ENCODE data around the gene IL17REL.
A peak's percentile ranks its signal among the peaks of the same experiment; 100 is the strongest.

IL17REL gene

GRCh38 chr22:50020606-50021005 is 8.0 kb upstream of the IL17REL start:
- no peak for DNase-seq

- DNase-seq = no peak
Observed at GRCh38 chr22:50019316-50019715, 6.8 kb upstream of the IL17REL start.

- DNase-seq = no peak
Observed at GRCh38 chr22:50018608-50019285, 6.2 kb upstream of the IL17REL start.

GRCh38 chr22:50017701-50018224 is 5.2 kb upstream of the IL17REL start:
- no peak for DNase-seq

- peak; percentile 76 for DNase-seq
Observed at GRCh38 chr22:50016988-50017700, 4.6 kb upstream of the IL17REL start.

- DNase-seq = peak; percentile 35
Observed at GRCh38 chr22:50016308-50016987, 3.9 kb upstream of the IL17REL start.

- DNase-seq = peak; percentile 32
Observed at GRCh38 chr22:50015451-50016307, 3.1 kb upstream of the IL17REL start.

GRCh38 chr22:50014655-50015401 is 2.3 kb upstream of the IL17REL start:
- DNase-seq = no peak

GRCh38 chr22:50014053-50014501 is 1.5 kb upstream of the IL17REL start:
- no peak for DNase-seq

GRCh38 chr22:50011447-50012210 is 936 bp downstream of the IL17REL start:
- peak; percentile 32 for DNase-seq

- peak; percentile 50 for DNase-seq
Observed at GRCh38 chr22:50010676-50011446, 1.7 kb downstream of the IL17REL start.

GRCh38 chr22:50009765-50010675 is 2.5 kb downstream of the IL17REL start:
- no peak for DNase-seq

- no peak for DNase-seq
Observed at GRCh38 chr22:50009251-50009650, 3.3 kb downstream of the IL17REL start.

- DNase-seq = no peak
Observed at GRCh38 chr22:50008151-50009040, 4.2 kb downstream of the IL17REL start.

- no peak for DNase-seq
Observed at GRCh38 chr22:50007057-50007511, 5.5 kb downstream of the IL17REL start.

- DNase-seq = no peak
Observed at GRCh38 chr22:50004918-50005317, 7.6 kb downstream of the IL17REL start.

- no peak for DNase-seq
Observed at GRCh38 chr22:50002791-50003190, 9.8 kb downstream of the IL17REL start.
